ENCODE measurements around the gene ARHGEF28. TPM values are rescaled to one million over a fixed set of nuclear protein-coding genes. Genes with fewer than 3 reads are reported as not detected.

ARHGEF28 gene
- total and polyA plus RNA-seq, 12 donors: 0.62 to 3.4 (median 1.5) TPM

GRCh38 chr5:73858776-73859175 lies 232.8 kb downstream of the ARHGEF28 start:
- ATAC-seq: no peak

GRCh38 chr5:73859696-73860095 lies 233.7 kb downstream of the ARHGEF28 start:
- WGBS, 2 donors: 79 to 81% methylated on average over 5 of the region's 5 CpGs
- intact Hi-C loops (cut with DNase I): loop anchor here in 1 of 10 donors (5.0 kb wide), 2 partner anchors 38 to 62 kb away; no protein-coding TSS in a partner anchor
- Histone ChIP-seq H3K4me1 (peaks cover 0 to 54% (median 18%) of the 10 kb centered on the region in 9 donors), H3K9me3 (no peaks in the 10 kb centered on the region), H3K27ac (no peak overlapping the region), H3K4me3 (no peak overlapping the region), H3K27me3 (no peaks in the 10 kb centered on the region), H3K36me3 (no peaks in the 10 kb centered on the region)
- DNase-seq: no peak
- ATAC-seq: no peak
- TF ChIP-seq CTCF (IDR thresholded peaks at IDR 0.05): no peak

More at GRCh38 chr5:73858776-73859175, 232.8 kb downstream of the ARHGEF28 start:
- Histone ChIP-seq H3K4me3 (no peak overlapping the region), H3K4me1 (peaks cover 0 to 54% (median 18%) of the 10 kb centered on the region in 9 donors), H3K27ac (no peak overlapping the region), H3K9me3 (no peaks in the 10 kb centered on the region), H3K27me3 (no peaks in the 10 kb centered on the region), H3K36me3 (no peaks in the 10 kb centered on the region)
- no peak for DNase-seq
- TF ChIP-seq CTCF (IDR thresholded peaks at IDR 0.05): no peak
- intact Hi-C loops (cut with DNase I): loop anchor here in 1 of 10 donors (5.0 kb wide), 1 partner anchor 61 kb away; no protein-coding TSS in a partner anchor
- WGBS, 2 donors: 87 to 93% methylated on average over 3 of the region's 3 CpGs

GRCh38 chr5:73861313-73861988 lies 235.5 kb downstream of the ARHGEF28 start:
- Histone ChIP-seq H3K27me3 (no peaks in the 10 kb centered on the region), H3K4me3 (no peak overlapping the region), H3K27ac (peak overlapping the region in 1 of 10 donors; percentile 27), H3K4me1 (peaks cover 0 to 45% (median 15%) of the 10 kb centered on the region in 9 donors), H3K36me3 (no peaks in the 10 kb centered on the region), H3K9me3 (no peaks in the 10 kb centered on the region)
- intact Hi-C loops (cut with DNase I): loop anchor here in 1 of 10 donors (5.0 kb wide), 1 partner anchor 36 kb away; no protein-coding TSS in a partner anchor
- DNase-seq (no peak), ATAC-seq (no peak)
- no peak for TF ChIP-seq CTCF (IDR thresholded peaks at IDR 0.05)
- WGBS, 2 donors: 81 to 85% methylated on average over 4 of the region's 4 CpGs

- DNase-seq (no peak), ATAC-seq (peak in 2 of 8 donors; percentile 4 to 49)
- Histone ChIP-seq H3K27ac (peak overlapping the region in 3 of 10 donors; percentile 4 to 16 (median 8)), H3K36me3 (no peaks in the 10 kb centered on the region), H3K27me3 (no peaks in the 10 kb centered on the region), H3K4me1 (peaks cover 0 to 32% (median 3%) of the 10 kb centered on the region in 9 donors), H3K4me3 (peak overlapping the region in 1 of 10 donors; percentile 21), H3K9me3 (no peaks in the 10 kb centered on the region)
- intact Hi-C loops (cut with DNase I): loop anchor here in 1 of 10 donors (5.0 kb wide), 1 partner anchor 35 kb away; no protein-coding TSS in a partner anchor
- no peak for TF ChIP-seq CTCF (IDR thresholded peaks at IDR 0.05)
Measured at GRCh38 chr5:73862796-73863195, 236.8 kb downstream of the ARHGEF28 start.
